Smooth muscle cell (in vitro differentiated cells): Measurements from ENCODE around the gene RPLP1. TPM values are rescaled to one million over a fixed set of nuclear protein-coding genes. Genes with fewer than 3 reads are reported as not detected.
A peak's percentile ranks its signal among the peaks of the same experiment; 100 is the strongest.

Source experiments
- DNase-seq: peaks from one replicate; lab custom pipeline; 2025; ENCODE audit not compliant: unreplicated experiment; lab: John Stamatoyannopoulos, UW
- H2AFZ ChIP-seq: fragments of 200-600 bp; sonication (generic); 2 replicates; pipeline ENCODE4 v1.6.0; 2016; ENCODE audit warnings: antibody characterized with exemption, low read depth, mild to moderate bottlenecking
- H3F3A ChIP-seq: fragments of 200-600 bp; sonication (generic); 2 replicates; pipeline ENCODE4 v1.6.0; 2017; ENCODE audit warnings: antibody characterized with exemption, low read depth
- H3K27ac ChIP-seq: fragments of 200-600 bp; sonication (generic); 2 replicates; pipeline ENCODE4 v1.5.1; 2016; ENCODE audit warnings: low read depth, mild to moderate bottlenecking
- H3K27me3 ChIP-seq: fragments of 200-600 bp; sonication (generic); 2 replicates; pipeline ENCODE4 v1.6.1; 2016; ENCODE audit warnings: low read depth, mild to moderate bottlenecking
- H3K36me3 ChIP-seq: fragments of 200-600 bp; sonication (generic); 2 replicates; pipeline ENCODE4 v1.5.1; 2016; ENCODE audit warnings: low read depth
- H3K4me1 ChIP-seq: fragments of 200-600 bp; sonication (generic); 2 replicates; pipeline ENCODE4 v1.5.1; 2016; ENCODE audit warnings: low read depth
- H3K4me2 ChIP-seq: fragments of 200-600 bp; sonication (generic); 2 replicates; pipeline ENCODE4 v1.6.0; 2016; ENCODE audit warnings: mild to moderate bottlenecking
- H3K4me3 ChIP-seq: fragments of 200-600 bp; sonication (generic); 2 replicates; pipeline ENCODE4 v1.5.1; 2016; ENCODE audit warnings: mild to moderate bottlenecking
- H3K79me2 ChIP-seq: fragments of 200-600 bp; sonication (generic); 2 replicates; pipeline ENCODE4 v1.6.0; 2016; ENCODE audit warnings: low read depth, mild to moderate bottlenecking
- H3K9ac ChIP-seq: fragments of 200-600 bp; sonication (generic); 2 replicates; pipeline ENCODE4 v1.6.0; 2016; ENCODE audit warnings: low read depth
- H3K9me3 ChIP-seq: fragments of 200-600 bp; sonication (generic); replicated peaks from 2 replicates; pipeline ENCODE4 v1.5.1; 2016; ENCODE audit warnings: low read depth
- H4K20me1 ChIP-seq: fragments of 200-600 bp; sonication (generic); 2 replicates; pipeline ENCODE4 v1.6.0; 2016; ENCODE audit warnings: low read depth
- WGBS: methylation state at CpG from one replicate; pipeline ENCODE4 v1.1.7; 2016; ENCODE audit warnings: low lambda C conversion rate; 5-methylcytosine and 5-hydroxymethylcytosine counted together
- polyA plus RNA-seq: library from polyadenylated mRNA; unstranded; fragments of >200 nt; fragmentation: Nextera tagmentation; extraction: Ambion mirVana; gene quantifications from 2 replicates; pipeline ENCODE4 v1.2.1, GENCODE V29; 2016
- total RNA-seq: library from RNA; depleted of rRNA; stranded (reverse); fragments of >200 nt; gene quantifications from 2 replicates; pipeline ENCODE4 v1.2.3, GENCODE V29; 2014
- TF ChIP-seq, protein P1 (sequence below): fragments of 200-600 bp; sonication (generic); IDR thresholded peaks from 2 replicates; pipeline ENCODE4 v1.5.1; 2017; ENCODE audit warnings: borderline replicate concordance, mild to moderate bottlenecking, antibody characterized with exemption; ENCODE audit not compliant: insufficient read depth, poor library complexity, severe bottlenecking

The RPLP1 gene
- total RNA-seq (321 and 375 TPM in 2 replicates), polyA plus RNA-seq (1,155 and 1,251 TPM in 2 replicates)

DNA sequence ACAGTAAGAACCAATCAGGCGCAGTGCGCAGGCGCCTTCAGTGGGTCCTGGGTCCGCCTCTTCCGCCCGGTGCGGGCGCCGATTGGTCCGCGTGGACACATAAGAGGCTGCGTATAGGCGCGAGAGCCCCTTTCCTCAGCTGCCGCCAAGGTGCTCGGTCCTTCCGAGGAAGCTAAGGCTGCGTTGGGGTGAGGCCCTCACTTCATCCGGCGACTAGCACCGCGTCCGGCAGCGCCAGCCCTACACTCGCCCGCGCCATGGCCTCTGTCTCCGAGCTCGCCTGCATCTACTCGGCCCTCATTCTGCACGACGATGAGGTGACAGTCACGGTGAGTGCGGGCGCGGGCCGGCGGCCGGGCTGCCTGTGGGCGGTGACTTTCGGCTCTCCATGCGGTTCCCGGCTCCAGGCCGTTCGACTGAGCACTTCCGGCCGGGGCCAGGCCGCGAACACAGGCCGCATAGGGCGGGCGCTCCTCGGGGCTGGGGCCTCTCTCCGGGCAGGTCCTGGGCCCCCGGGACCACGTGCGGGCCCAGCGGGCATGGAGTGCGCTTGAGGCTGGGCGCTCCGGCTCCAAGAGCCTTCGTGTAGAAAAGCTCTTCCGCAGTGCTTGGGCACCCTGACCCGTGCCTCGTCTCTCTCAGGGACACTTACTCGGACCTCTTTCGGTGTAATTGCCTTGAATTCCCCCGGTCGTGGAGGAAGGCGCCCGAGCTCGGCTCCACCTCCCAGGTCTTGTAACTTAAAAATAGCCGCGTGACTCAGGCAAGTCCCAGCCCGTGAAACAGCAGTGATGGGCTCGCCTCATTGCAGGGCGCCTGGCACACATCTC, at the start of gene RPLP1:
TSS of gene RPLP1 (plus strand) at position 127 of the 830 bp plus-strand sequence. CDS start at position 258, 131 bp downstream.
- Histone ChIP-seq H3K4me2 (peak within 1 kb of the TSS; percentile 88), H3F3A (peaks cover 35% of the 10 kb centered on the region), H4K20me1 (peaks cover 46% of the 10 kb centered on the region), H3K4me1 (peaks cover 17% of the 10 kb centered on the region), H3K27me3 (no peaks in the 10 kb centered on the region), H3K9me3 (no peaks in the 10 kb centered on the region), H3K79me2 (peaks cover 30% of the 10 kb centered on the region), H2AFZ (peak within 1 kb of the TSS; percentile 93), H3K27ac (peak within 1 kb of the TSS; percentile 87), H3K36me3 (no peaks in the 10 kb centered on the region), H3K4me3 (peak within 1 kb of the TSS; percentile 82), H3K9ac (peak within 1 kb of the TSS; percentile 92)
- TF ChIP-seq, protein P1, sequence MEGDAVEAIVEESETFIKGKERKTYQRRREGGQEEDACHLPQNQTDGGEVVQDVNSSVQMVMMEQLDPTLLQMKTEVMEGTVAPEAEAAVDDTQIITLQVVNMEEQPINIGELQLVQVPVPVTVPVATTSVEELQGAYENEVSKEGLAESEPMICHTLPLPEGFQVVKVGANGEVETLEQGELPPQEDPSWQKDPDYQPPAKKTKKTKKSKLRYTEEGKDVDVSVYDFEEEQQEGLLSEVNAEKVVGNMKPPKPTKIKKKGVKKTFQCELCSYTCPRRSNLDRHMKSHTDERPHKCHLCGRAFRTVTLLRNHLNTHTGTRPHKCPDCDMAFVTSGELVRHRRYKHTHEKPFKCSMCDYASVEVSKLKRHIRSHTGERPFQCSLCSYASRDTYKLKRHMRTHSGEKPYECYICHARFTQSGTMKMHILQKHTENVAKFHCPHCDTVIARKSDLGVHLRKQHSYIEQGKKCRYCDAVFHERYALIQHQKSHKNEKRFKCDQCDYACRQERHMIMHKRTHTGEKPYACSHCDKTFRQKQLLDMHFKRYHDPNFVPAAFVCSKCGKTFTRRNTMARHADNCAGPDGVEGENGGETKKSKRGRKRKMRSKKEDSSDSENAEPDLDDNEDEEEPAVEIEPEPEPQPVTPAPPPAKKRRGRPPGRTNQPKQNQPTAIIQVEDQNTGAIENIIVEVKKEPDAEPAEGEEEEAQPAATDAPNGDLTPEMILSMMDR: no peak
- WGBS: 1% methylated on average over 68 of the region's 77 CpGs
- peak; percentile 83 for DNase-seq

DNA sequence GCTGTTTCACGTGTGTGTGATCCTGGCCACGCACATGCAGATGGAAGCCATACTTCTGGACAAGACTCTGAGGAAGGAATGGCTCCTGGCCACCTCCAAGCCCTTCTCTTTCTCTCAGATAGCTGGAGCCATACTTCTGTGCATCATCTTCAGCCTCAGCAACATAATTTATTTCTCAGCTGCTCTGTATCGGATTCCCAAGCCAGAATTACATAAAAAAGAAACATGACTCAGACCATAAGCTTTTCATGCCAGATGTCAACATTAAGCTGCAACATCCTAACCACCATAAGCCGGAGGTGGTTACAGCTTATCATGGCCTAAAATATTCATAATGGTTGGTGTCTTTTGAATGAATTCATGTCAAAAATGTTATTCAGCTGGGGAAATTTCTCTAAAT, 49.0 kb upstream of the RPLP1 start:
- Histone ChIP-seq H3K9ac (no peak overlapping the region), H3K36me3 (no peaks in the 10 kb centered on the region), H3K9me3 (no peaks in the 10 kb centered on the region), H3K27ac (peak overlapping the region; percentile 69), H3K79me2 (peaks cover 7% of the 10 kb centered on the region), H2AFZ (no peak overlapping the region), H3F3A (no peaks in the 10 kb centered on the region), H3K27me3 (no peaks in the 10 kb centered on the region), H3K4me2 (peak overlapping the region; percentile 67), H3K4me3 (no peak overlapping the region), H3K4me1 (no peaks in the 10 kb centered on the region), H4K20me1 (peaks cover 4% of the 10 kb centered on the region)
- no peak for DNase-seq
- 45% methylated on average over 4 of the region's 4 CpGs for WGBS
- TF ChIP-seq, protein P1: no peak

DNA sequence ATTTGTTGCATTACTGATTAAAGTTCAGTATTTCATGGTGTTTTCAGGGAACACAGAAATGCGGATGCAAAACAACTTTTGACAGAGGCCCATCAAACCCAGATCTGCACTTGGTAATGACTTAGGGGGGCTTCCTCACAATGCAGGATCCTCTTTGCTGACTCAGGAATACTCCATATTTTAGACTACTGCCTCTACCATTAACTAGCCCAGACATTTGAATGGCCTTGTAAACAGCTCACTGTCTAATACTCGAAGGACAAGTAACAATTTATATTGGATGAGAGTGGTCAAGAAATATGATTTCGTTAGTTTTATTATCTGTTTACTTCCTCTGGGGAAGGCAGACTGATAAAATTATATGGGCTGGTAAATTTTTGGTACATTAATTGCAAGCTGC, 47.5 kb upstream of the RPLP1 start:
- Histone ChIP-seq H3K27me3 (no peaks in the 10 kb centered on the region), H3K9ac (no peak overlapping the region), H4K20me1 (peaks cover 6% of the 10 kb centered on the region), H3K4me3 (no peak overlapping the region), H3K27ac (no peak overlapping the region), H3K79me2 (peaks cover 9% of the 10 kb centered on the region), H3K4me2 (no peak overlapping the region), H2AFZ (no peak overlapping the region), H3K9me3 (no peaks in the 10 kb centered on the region), H3F3A (no peaks in the 10 kb centered on the region), H3K4me1 (no peaks in the 10 kb centered on the region), H3K36me3 (no peaks in the 10 kb centered on the region)
- no peak for DNase-seq
- WGBS: 61% methylated on average over 3 of the region's 3 CpGs
- TF ChIP-seq, protein P1: no peak
